H1 (cell line): Measurements from ENCODE around the gene SYNPR. TPM values are rescaled to one million over a fixed set of nuclear protein-coding genes. Genes with fewer than 3 reads are reported as not detected.

ENCODE experiments used
- ASH2L ChIP-seq: fragments of 200-600, 300-600 bp; sonication (generic); IDR thresholded peaks from one replicate; pipeline ENCODE4 v1.7.1; 2017; ENCODE audit warnings: low read length
- CREB1 ChIP-seq: IDR thresholded peaks from 2 replicates; pipeline ENCODE4 v1.6.1; 2012; ENCODE audit warnings: inconsistent platforms
- EZH2 ChIP-seq: fragments of 200-600 bp; sonication (generic); IDR thresholded peaks from 2 replicates; pipeline ENCODE4 v1.7.1; 2012; ENCODE audit warnings: low read depth, mild to moderate bottlenecking, moderate library complexity, low read length, inconsistent platforms; ENCODE audit not compliant: severe bottlenecking
- RAD21 ChIP-seq, 2 experiments: IDR thresholded peaks in 1 of 2; conservative IDR thresholded peaks in 1 of 2; 2 replicates each; pipeline ENCODE4 v1.6.1; 2011; ENCODE audit warnings: low read depth in 2 of 2, low read length in 2 of 2, improper control_type of control experiment in 1 of 2, inconsistent platforms in 1 of 2, mild to moderate bottlenecking in 1 of 2, moderate library complexity in 1 of 2
- RBBP5 ChIP-seq: IDR thresholded peaks from 2 replicates; pipeline ENCODE4 v1.7.1; 2012; ENCODE audit warnings: low read depth, mild to moderate bottlenecking, inconsistent platforms, low read length, moderate library complexity, borderline replicate concordance
- polyA plus RNA-seq, 7 experiments: library from polyadenylated mRNA; depleted of rRNA in 3 of 7; stranded (reverse) in 5 of 7; unstranded in 2 of 7; fragments of >200 nt in 5 of 7; fragments of 200-250 nt in 2 of 7; gene quantifications; 1 replicate in 5 of 7; 2 replicates in 1 of 7; 4 replicates in 1 of 7; pipeline versions ENCODE4 v1.2.1 to v1.2.3, GENCODE V29; 2011 to 2013; ENCODE audit warnings: missing spikeins in 2 of 7, mixed read lengths in 2 of 7
- total RNA-seq: library from RNA; stranded (reverse); fragmentation: NEBNext Ultra II Directional; extraction: Animal tissue kit (Norgen Biotek cat#: 25700); gene quantifications from 2 replicates; pipeline ENCODE4 v1.2.1, GENCODE V29; 2021
- TF ChIP-seq, protein P1 (sequence below): fragments of 300-600 bp; sonication (generic); IDR thresholded peaks from 2 replicates; pipeline ENCODE4 v1.7.1; 2012; ENCODE audit warnings: low read length, moderate library complexity, mild to moderate bottlenecking, inconsistent platforms; ENCODE audit not compliant: insufficient replicate concordance
- TF ChIP-seq, protein P2 (sequence below): IDR thresholded peaks from 2 replicates; pipeline ENCODE4 v1.6.1; 2012; ENCODE audit warnings: low read length, inconsistent platforms
- TF ChIP-seq, protein P3 (sequence below): IDR thresholded peaks from 2 replicates; pipeline ENCODE4 v1.6.1; 2012; ENCODE audit warnings: inconsistent platforms

The SYNPR gene
- total and polyA plus RNA-seq, 2 of the 8 experiments (the other 6 are each of a cell fraction or from before 2014, with no cell fraction given) = 0.39 to 0.99 TPM

DNA sequence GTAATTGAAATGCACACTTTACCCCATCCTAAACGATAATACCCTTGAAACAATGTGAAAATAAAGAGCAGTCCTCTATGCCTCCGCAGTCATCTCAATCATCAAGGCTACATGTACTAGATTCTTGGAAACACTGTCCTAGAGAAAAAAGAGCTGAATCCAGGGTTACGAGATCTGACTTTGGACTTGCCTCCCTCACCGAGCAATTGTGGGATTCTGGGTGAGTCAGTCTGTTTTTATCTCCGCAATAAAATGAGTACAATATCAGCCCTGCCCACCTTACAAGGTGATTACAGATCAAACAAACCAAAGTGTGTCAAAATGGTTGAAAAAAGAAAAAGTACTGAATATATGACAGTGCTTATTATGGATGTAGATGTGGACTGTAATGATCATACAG lies 222.1 kb downstream of the SYNPR start (continued):
- TF ChIP-seq, protein P1, sequence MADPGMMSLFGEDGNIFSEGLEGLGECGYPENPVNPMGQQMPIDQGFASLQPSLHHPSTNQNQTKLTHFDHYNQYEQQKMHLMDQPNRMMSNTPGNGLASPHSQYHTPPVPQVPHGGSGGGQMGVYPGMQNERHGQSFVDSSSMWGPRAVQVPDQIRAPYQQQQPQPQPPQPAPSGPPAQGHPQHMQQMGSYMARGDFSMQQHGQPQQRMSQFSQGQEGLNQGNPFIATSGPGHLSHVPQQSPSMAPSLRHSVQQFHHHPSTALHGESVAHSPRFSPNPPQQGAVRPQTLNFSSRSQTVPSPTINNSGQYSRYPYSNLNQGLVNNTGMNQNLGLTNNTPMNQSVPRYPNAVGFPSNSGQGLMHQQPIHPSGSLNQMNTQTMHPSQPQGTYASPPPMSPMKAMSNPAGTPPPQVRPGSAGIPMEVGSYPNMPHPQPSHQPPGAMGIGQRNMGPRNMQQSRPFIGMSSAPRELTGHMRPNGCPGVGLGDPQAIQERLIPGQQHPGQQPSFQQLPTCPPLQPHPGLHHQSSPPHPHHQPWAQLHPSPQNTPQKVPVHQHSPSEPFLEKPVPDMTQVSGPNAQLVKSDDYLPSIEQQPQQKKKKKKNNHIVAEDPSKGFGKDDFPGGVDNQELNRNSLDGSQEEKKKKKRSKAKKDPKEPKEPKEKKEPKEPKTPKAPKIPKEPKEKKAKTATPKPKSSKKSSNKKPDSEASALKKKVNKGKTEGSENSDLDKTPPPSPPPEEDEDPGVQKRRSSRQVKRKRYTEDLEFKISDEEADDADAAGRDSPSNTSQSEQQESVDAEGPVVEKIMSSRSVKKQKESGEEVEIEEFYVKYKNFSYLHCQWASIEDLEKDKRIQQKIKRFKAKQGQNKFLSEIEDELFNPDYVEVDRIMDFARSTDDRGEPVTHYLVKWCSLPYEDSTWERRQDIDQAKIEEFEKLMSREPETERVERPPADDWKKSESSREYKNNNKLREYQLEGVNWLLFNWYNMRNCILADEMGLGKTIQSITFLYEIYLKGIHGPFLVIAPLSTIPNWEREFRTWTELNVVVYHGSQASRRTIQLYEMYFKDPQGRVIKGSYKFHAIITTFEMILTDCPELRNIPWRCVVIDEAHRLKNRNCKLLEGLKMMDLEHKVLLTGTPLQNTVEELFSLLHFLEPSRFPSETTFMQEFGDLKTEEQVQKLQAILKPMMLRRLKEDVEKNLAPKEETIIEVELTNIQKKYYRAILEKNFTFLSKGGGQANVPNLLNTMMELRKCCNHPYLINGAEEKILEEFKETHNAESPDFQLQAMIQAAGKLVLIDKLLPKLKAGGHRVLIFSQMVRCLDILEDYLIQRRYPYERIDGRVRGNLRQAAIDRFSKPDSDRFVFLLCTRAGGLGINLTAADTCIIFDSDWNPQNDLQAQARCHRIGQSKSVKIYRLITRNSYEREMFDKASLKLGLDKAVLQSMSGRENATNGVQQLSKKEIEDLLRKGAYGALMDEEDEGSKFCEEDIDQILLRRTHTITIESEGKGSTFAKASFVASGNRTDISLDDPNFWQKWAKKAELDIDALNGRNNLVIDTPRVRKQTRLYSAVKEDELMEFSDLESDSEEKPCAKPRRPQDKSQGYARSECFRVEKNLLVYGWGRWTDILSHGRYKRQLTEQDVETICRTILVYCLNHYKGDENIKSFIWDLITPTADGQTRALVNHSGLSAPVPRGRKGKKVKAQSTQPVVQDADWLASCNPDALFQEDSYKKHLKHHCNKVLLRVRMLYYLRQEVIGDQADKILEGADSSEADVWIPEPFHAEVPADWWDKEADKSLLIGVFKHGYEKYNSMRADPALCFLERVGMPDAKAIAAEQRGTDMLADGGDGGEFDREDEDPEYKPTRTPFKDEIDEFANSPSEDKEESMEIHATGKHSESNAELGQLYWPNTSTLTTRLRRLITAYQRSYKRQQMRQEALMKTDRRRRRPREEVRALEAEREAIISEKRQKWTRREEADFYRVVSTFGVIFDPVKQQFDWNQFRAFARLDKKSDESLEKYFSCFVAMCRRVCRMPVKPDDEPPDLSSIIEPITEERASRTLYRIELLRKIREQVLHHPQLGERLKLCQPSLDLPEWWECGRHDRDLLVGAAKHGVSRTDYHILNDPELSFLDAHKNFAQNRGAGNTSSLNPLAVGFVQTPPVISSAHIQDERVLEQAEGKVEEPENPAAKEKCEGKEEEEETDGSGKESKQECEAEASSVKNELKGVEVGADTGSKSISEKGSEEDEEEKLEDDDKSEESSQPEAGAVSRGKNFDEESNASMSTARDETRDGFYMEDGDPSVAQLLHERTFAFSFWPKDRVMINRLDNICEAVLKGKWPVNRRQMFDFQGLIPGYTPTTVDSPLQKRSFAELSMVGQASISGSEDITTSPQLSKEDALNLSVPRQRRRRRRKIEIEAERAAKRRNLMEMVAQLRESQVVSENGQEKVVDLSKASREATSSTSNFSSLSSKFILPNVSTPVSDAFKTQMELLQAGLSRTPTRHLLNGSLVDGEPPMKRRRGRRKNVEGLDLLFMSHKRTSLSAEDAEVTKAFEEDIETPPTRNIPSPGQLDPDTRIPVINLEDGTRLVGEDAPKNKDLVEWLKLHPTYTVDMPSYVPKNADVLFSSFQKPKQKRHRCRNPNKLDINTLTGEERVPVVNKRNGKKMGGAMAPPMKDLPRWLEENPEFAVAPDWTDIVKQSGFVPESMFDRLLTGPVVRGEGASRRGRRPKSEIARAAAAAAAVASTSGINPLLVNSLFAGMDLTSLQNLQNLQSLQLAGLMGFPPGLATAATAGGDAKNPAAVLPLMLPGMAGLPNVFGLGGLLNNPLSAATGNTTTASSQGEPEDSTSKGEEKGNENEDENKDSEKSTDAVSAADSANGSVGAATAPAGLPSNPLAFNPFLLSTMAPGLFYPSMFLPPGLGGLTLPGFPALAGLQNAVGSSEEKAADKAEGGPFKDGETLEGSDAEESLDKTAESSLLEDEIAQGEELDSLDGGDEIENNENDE = no peak
- TF ChIP-seq, protein P2, sequence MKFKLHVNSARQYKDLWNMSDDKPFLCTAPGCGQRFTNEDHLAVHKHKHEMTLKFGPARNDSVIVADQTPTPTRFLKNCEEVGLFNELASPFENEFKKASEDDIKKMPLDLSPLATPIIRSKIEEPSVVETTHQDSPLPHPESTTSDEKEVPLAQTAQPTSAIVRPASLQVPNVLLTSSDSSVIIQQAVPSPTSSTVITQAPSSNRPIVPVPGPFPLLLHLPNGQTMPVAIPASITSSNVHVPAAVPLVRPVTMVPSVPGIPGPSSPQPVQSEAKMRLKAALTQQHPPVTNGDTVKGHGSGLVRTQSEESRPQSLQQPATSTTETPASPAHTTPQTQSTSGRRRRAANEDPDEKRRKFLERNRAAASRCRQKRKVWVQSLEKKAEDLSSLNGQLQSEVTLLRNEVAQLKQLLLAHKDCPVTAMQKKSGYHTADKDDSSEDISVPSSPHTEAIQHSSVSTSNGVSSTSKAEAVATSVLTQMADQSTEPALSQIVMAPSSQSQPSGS = no peak
- TF ChIP-seq CREB1 = no peak
- no peak for TF ChIP-seq ASH2L
- TF ChIP-seq RAD21 (IDR thresholded peaks at IDR 0.05 in 1 of 2, conservative IDR thresholded peaks at IDR 0.05 in 1 of 2; ENCODE audit: low read depth in 2 of 2, low read length in 2 of 2) = no peak
- no peak for TF ChIP-seq EZH2
- no peak for TF ChIP-seq RBBP5
- TF ChIP-seq, protein P3, sequence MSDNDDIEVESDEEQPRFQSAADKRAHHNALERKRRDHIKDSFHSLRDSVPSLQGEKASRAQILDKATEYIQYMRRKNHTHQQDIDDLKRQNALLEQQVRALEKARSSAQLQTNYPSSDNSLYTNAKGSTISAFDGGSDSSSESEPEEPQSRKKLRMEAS = no peak
- TF ChIP-seq, all 59 proteins: peak for 0
